GM12878 (cell line): ENCODE data around the gene TACC3. TPM values are rescaled to one million over a fixed set of nuclear protein-coding genes. Genes with fewer than 3 reads are reported as not detected.
A peak's percentile ranks its signal among the peaks of the same experiment; 100 is the strongest.

Source experiments
- BCL3 ChIP-seq: IDR thresholded peaks from 2 replicates; pipeline ENCODE4 v1.6.1; 2011; ENCODE audit warnings: borderline replicate concordance, low read depth, mild to moderate bottlenecking, moderate library complexity, low read length; ENCODE audit not compliant: insufficient read depth, poor library complexity, severe bottlenecking
- E4F1 ChIP-seq: fragments of 450-650 bp; IDR thresholded peaks from 2 replicates; pipeline ENCODE4 v1.6.1; 2018; ENCODE audit warnings: borderline replicate concordance, mild to moderate bottlenecking; ENCODE audit not compliant: partially characterized antibody
- IKZF1 ChIP-seq: fragments of 450-650 bp; conservative IDR thresholded peaks from 2 replicates; pipeline ENCODE4 v1.6.1; 2017; ENCODE audit warnings: antibody characterized with exemption, mild to moderate bottlenecking
- MEF2B ChIP-seq: fragments of 450-650 bp; IDR thresholded peaks from 2 replicates; pipeline ENCODE4 v1.6.1; 2018; ENCODE audit warnings: mild to moderate bottlenecking, moderate library complexity; ENCODE audit not compliant: partially characterized antibody, poor library complexity, severe bottlenecking
- NR2C2 ChIP-seq: IDR thresholded peaks from 2 replicates; pipeline ENCODE4 v1.6.1; 2011; ENCODE audit warnings: borderline replicate concordance, low read depth; ENCODE audit not compliant: control insufficient read depth, insufficient read length
- PAX8 ChIP-seq: fragments of 450-650 bp; IDR thresholded peaks from 2 replicates; pipeline ENCODE4 v1.6.1; 2017; ENCODE audit warnings: mild to moderate bottlenecking, moderate library complexity
- POLR2A ChIP-seq: IDR thresholded peaks from 2 replicates; pipeline ENCODE4 v1.6.1; 2011; ENCODE audit warnings: low read depth, mild to moderate bottlenecking, low read length
- PRDM15 ChIP-seq: fragments of 450-650 bp; formaldehyde crosslinking; IDR thresholded peaks from 2 replicates; pipeline ENCODE4 v1.4.0; 2020; ENCODE audit warnings: mild to moderate bottlenecking, moderate library complexity
- RCOR1 ChIP-seq: conservative IDR thresholded peaks from 2 replicates; pipeline ENCODE4 v1.6.1; 2012; ENCODE audit warnings: low read depth, low read length, improper control_type of control experiment
- RELA ChIP-seq: fragments of 450-650 bp; IDR thresholded peaks from 2 replicates; pipeline ENCODE4 v1.8.0; 2014; ENCODE audit warnings: borderline replicate concordance; ENCODE audit not compliant: partially characterized antibody
- SMAD1 ChIP-seq: fragments of 450-650 bp; IDR thresholded peaks from 2 replicates; pipeline ENCODE4 v1.6.1; 2018; ENCODE audit warnings: mild to moderate bottlenecking, low read depth; ENCODE audit not compliant: partially characterized antibody
- SPI1 ChIP-seq: IDR thresholded peaks from 2 replicates; pipeline ENCODE4 v1.6.1; 2011; ENCODE audit warnings: low read depth, mild to moderate bottlenecking, low read length, moderate library complexity, borderline replicate concordance; ENCODE audit not compliant: insufficient read depth
- ZBTB33 ChIP-seq: fragments of 450-650 bp; IDR thresholded peaks from 2 replicates; pipeline ENCODE4 v1.6.1; 2017; ENCODE audit warnings: mild to moderate bottlenecking
- ZBTB4 ChIP-seq: fragments of 450-650 bp; formaldehyde crosslinking; IDR thresholded peaks from 2 replicates; pipeline ENCODE4 v1.4.0; 2022; ENCODE audit warnings: mild to moderate bottlenecking, moderate library complexity
- ZNF622 ChIP-seq: fragments of 450-650 bp; IDR thresholded peaks from 2 replicates; pipeline ENCODE4 v1.6.1; 2017; ENCODE audit warnings: mild to moderate bottlenecking, inconsistent platforms
- polyA plus RNA-seq, 11 experiments: library from polyadenylated mRNA; depleted of rRNA in 4 of 11; unstranded in 6 of 11; stranded (reverse) in 5 of 11; fragments of >200 nt; fragmentation: Nextera tagmentation in 4 of 11; fragmentation: Illumina TruSeq in 1 of 11; extraction: Ambion mirVana in 4 of 11; extraction: Trizol in 1 of 11; gene quantifications; 1 replicate in 1 of 11; 2 replicates in 10 of 11; pipeline versions ENCODE4 v1.2.1 to v1.2.3, GENCODE V29; 2011 to 2016; ENCODE audit warnings: inconsistent platforms in 2 of 11, missing spikeins in 2 of 11, low read depth in 1 of 11
- total RNA-seq, 4 experiments: library from RNA; depleted of rRNA in 3 of 4; stranded (reverse); fragments of >200 nt in 3 of 4; fragmentation: Illumina TruSeq in 1 of 4; extraction: Trizol in 1 of 4; gene quantifications; 2 replicates each; pipeline versions ENCODE4 v1.2.1 to v1.2.3, GENCODE V29; 2013 to 2021

TACC3 gene
- total and polyA plus RNA-seq, 10 of the 15 experiments (the other 5 are each of a cell fraction or from before 2014, with no cell fraction given), result 2.8 to 121 (median 73.3) TPM

- TF ChIP-seq E4F1 (no peak), ZNF622 (no peak), NR2C2 (no peak), PRDM15 (no peak), SMAD1 (no peak), POLR2A (peak; percentile 60), IKZF1 (peak; percentile 43; the same call in 1 of the 2 replicates), ZBTB4 (CRISPR knock-in tag) (no peak), ZBTB33 (no peak), SPI1 (peak; percentile 73), PAX8 (no peak), BCL3 (no peak), RELA (no peak), MEF2B (no peak), RCOR1 (no peak)
Measured at GRCh38 chr4:1723131-1723801, 1.9 kb downstream of the TACC3 start (continued).
